PC-9 (cell line): Measurements from ENCODE around the gene RFX2. TPM values are rescaled to one million over a fixed set of nuclear protein-coding genes. Genes with fewer than 3 reads are reported as not detected.

Experiments used
- BruUV-seq: library from RNA; stranded (reverse); fragments of 400-500 nt; replicated peaks from 2 replicates; lab custom pipeline; 2021; lab: Mats Ljungman, UMichigan
- CTCF ChIA-PET: fragments of 300-600 bp; sonication (Branson Sonifier 250); formaldehyde crosslinking; loops from one replicate; lab custom pipeline; 2022; ENCODE audit warnings: antibody characterized with exemption; lab: Charles Lee
- POLR2A ChIA-PET: fragments of 300-600 bp; sonication (Branson Sonifier 250); formaldehyde crosslinking; loops from one replicate; lab custom pipeline; 2022; ENCODE audit warnings: antibody characterized with exemption; ENCODE audit not compliant: unreplicated experiment; lab: Charles Lee
- DNase-seq, 2 experiments: peaks; one replicate each; pipeline versions ENCODE4 v3.0.0 to v3.0.0-alpha.2; 2015 to 2022; ENCODE audit warnings: mixed read lengths in 1 of 2
- H2AFZ ChIP-seq: fragments of 200-600 bp; sonication (generic); 2 replicates; pipeline ENCODE4 v1.8.1; 2017; ENCODE audit warnings: antibody characterized with exemption
- H3F3A ChIP-seq: fragments of 200-600 bp; sonication (generic); 2 replicates; pipeline ENCODE4 v1.8.1; 2017; ENCODE audit warnings: antibody characterized with exemption, mild to moderate bottlenecking, low read depth; ENCODE audit not compliant: insufficient read depth
- H3K27ac ChIP-seq: fragments of 200-600 bp; sonication (generic); 2 replicates; pipeline ENCODE4 v1.6.1; 2016; ENCODE audit warnings: mixed run types
- H3K27me3 ChIP-seq: fragments of 200-600 bp; sonication (generic); 2 replicates; pipeline ENCODE4 v1.6.1; 2016; ENCODE audit warnings: low read depth, mixed run types; ENCODE audit not compliant: insufficient read depth
- H3K36me3 ChIP-seq: fragments of 200-600 bp; sonication (generic); 2 replicates; pipeline ENCODE4 v1.6.1; 2016; ENCODE audit warnings: low read depth, mixed run types
- H3K4me1 ChIP-seq: fragments of 200-600 bp; sonication (generic); replicated peaks from 2 replicates; pipeline ENCODE4 v1.6.1; 2016; ENCODE audit warnings: mixed run types; ENCODE audit not compliant: insufficient read depth
- H3K4me2 ChIP-seq: fragments of 200-600 bp; sonication (generic); 2 replicates; pipeline ENCODE4 v1.6.1; 2017; ENCODE audit warnings: mixed run types
- H3K4me3 ChIP-seq: fragments of 200-600 bp; sonication (generic); 2 replicates; pipeline ENCODE4 v1.6.1; 2016; ENCODE audit warnings: mixed run types
- H3K79me2 ChIP-seq: fragments of 200-600 bp; sonication (generic); 2 replicates; pipeline ENCODE4 v1.6.1; 2017; ENCODE audit warnings: low read depth, mixed run types
- H3K9me2 ChIP-seq: fragments of 200-600 bp; sonication (generic); 2 replicates; pipeline ENCODE4 v1.8.1; 2017; ENCODE audit warnings: mild to moderate bottlenecking; ENCODE audit not compliant: insufficient read depth
- H3K9me3 ChIP-seq: fragments of 200-600 bp; sonication (generic); 2 replicates; pipeline ENCODE4 v1.8.1; 2016; ENCODE audit warnings: low read depth; ENCODE audit not compliant: insufficient read depth
- H4K20me1 ChIP-seq: fragments of 200-600 bp; sonication (generic); 2 replicates; pipeline ENCODE4 v1.8.1; 2017; ENCODE audit not compliant: insufficient read depth
- CTCF ChIP-seq: fragments of 200-600 bp; sonication (generic); conservative IDR thresholded peaks from 2 replicates; pipeline ENCODE4 v1.6.1; 2017; ENCODE audit warnings: mixed run types, antibody characterized with exemption, mild to moderate bottlenecking, moderate library complexity
- EZH2 ChIP-seq: fragments of 200-600 bp; sonication (generic); IDR thresholded peaks from 2 replicates; pipeline ENCODE4 v1.8.0; 2017; ENCODE audit warnings: antibody characterized with exemption, low read depth
- intact Hi-C: fragments of 100-400 bp; cut with micrococcal nuclease; formaldehyde crosslinking; loops from one replicate; pipeline ENCODE4 v1.10.0; 2022; ENCODE audit not compliant: unreplicated experiment
- total RNA-seq: library from RNA; stranded (reverse); gene quantifications from 2 replicates; pipeline ENCODE4 v1.2.3, GENCODE V29; 2021

RFX2 gene
- total RNA-seq, 1 experiment from 2014 or later, result 11.6 TPM

GRCh38 chr19:6061376-6062130 is 48.7 kb downstream of the RFX2 start:
- POLR2A ChIA-PET, result no interaction called here
- Histone ChIP-seq H3K36me3 (no peaks in the 10 kb centered on the region), H4K20me1 (no peaks in the 10 kb centered on the region), H3F3A (peaks cover 47% of the 10 kb centered on the region; the same call in 1 of the 2 replicates), H3K4me1 (peaks cover 74% of the 10 kb centered on the region), H3K27ac (peak overlapping the region; percentile 71), H3K4me2 (peak overlapping the region; percentile 60), H3K9me3 (no peaks in the 10 kb centered on the region), H3K27me3 (no peaks in the 10 kb centered on the region), H2AFZ (no peak overlapping the region), H3K79me2 (no peaks in the 10 kb centered on the region), H3K9me2 (no peaks in the 10 kb centered on the region), H3K4me3 (no peak overlapping the region)
- TF ChIP-seq CTCF (no peak), EZH2 (no peak)
- CTCF ChIA-PET, result no interaction called here
- no TSS peak for BruUV-seq
- no peak for DNase-seq
- intact Hi-C loops, result loop anchor here (1.0 kb wide), 1 partner anchor 26 kb away; no protein-coding TSS in a partner anchor

GRCh38 chr19:6060600-6061375 is 49.5 kb downstream of the RFX2 start:
- intact Hi-C loops, result loop anchor here (1.0 kb wide), 1 partner anchor 27 kb away; no protein-coding TSS in a partner anchor

More at GRCh38 chr19:6060600-6061375, 49.5 kb downstream of the RFX2 start:
- no peak overlapping the region for H2AFZ ChIP-seq
- H3K9me3 ChIP-seq, result no peaks in the 10 kb centered on the region
- BruUV-seq, result no TSS peak
- peaks cover 72% of the 10 kb centered on the region for H3K4me1 ChIP-seq
- no peaks in the 10 kb centered on the region for H4K20me1 ChIP-seq
- H3K9me2 ChIP-seq, result no peaks in the 10 kb centered on the region
- H3K4me3 ChIP-seq, result no peak overlapping the region
- ChIA-PET POLR2A (no interaction called here), CTCF (no interaction called here)
- H3F3A ChIP-seq, result peaks cover 45% of the 10 kb centered on the region; the same call in 1 of the 2 replicates
- peak; percentile 69 to 82 for DNase-seq
- H3K27ac ChIP-seq, result peak overlapping the region; percentile 71
- peak overlapping the region; percentile 60 for H3K4me2 ChIP-seq
- H3K27me3 ChIP-seq, result no peaks in the 10 kb centered on the region
- no peaks in the 10 kb centered on the region for H3K36me3 ChIP-seq
- no peaks in the 10 kb centered on the region for H3K79me2 ChIP-seq
- TF ChIP-seq EZH2 (no peak), CTCF (no peak)
